GM19397 (cell line): ENCODE results near the gene C1D.

Experiments
- ATAC-seq: cut with Tn5 transposase; IDR thresholded peaks from one replicate; pipeline ENCODE4 v1.9.1; 2021; ENCODE audit warnings: mild to moderate bottlenecking, moderate library complexity; ENCODE audit not compliant: unreplicated experiment

C1D gene

DNA sequence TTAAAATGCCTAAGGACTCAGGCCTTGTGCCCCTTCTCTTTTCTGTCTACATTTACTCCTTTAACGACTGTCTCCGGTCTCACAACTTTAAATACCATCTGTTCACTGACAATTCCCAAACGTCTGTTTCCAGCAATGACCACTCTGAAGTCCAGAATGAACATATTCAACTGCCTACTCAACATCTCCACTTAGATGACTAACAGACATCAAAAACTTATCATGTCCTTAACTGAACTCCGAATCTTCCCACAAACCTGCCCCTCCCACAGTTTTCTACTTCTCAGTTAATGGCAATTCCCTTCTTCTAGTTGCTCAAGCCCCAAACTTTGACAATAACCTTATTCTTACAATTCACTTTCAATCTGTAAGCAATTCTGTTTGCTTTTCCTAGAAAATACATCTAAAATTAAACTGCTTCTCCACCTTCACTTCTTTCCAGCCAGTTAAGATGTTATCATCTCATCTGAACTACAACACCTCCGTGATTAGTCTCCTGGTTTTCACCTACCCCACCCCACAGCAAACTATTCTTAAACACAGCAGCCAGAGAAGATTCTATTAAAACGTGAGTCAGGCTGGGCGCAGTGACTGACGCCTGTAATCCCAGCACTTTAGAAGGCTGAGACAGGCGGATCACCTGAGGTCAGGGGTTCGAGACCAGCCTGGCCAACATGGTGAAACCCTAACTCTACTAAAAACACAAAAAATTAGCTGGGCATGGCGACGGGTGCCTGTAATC, 2.8 kb downstream of the C1D start:
- no peak for ATAC-seq

DNA sequence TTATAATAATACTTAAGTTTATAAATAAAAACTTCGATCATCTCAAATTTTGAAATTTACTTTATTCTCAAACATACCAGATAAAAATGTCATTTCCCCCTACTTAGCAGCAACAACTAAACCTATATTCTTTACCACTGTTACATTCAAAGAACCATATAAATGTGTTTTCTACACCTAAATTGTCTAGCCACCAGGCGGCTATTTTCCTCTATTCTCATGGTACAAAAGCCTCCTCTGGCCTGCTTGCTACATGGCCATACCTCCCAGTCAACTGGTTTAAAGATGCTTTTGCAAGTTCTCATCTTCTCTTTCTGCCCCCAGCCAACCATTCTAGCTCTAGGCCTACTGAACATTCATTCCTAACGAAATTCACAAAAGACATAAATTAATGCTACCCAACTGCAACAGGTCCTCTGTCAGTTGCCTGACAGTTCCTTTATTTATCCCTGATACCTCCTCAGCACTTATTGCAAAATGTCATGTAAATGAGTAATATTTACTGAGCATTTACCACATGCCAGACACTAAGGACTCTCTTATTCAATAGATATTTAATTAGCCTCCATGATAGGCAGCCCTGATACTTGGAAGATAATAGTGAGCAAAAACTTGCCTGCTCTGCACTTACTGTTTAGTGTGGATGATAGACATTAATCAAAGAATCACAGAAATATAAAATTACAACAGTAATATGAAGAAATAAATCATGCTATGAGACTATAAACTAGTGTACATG, 5.0 kb downstream of the C1D start:
- no peak for ATAC-seq

DNA sequence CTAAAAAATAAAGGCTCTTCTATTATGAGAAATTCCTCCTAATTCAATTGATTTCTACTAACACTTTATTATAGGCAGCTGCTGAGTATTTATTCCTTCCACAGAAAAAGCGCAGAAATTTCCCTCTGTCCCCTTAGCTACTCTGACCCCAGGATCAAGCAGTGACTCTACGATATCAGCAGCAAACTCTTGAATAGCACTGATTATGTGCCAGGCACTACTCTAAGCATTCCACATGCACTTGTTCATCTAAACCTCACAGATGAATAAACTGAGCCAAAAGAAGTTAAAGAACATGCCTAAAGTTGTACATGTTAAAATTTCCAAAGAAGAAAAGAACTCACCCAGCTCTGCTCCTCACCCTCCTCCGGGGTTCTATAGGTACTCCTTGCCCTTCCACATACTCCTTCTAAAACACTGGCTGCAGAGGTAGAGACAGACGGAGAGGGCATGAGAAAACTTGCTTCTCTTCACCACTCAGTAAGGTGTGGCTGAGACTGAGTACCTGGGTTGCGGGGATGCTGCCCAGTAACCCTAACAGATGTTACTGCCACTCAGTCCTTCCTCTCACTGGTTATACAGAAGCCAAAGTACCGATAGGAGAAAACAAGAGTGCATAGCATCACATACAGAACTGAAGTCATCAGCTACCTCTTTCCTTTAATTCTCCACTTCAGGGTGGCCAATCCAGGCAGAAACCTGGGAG, 9.9 kb downstream of the C1D start:
- ATAC-seq = no peak

DNA sequence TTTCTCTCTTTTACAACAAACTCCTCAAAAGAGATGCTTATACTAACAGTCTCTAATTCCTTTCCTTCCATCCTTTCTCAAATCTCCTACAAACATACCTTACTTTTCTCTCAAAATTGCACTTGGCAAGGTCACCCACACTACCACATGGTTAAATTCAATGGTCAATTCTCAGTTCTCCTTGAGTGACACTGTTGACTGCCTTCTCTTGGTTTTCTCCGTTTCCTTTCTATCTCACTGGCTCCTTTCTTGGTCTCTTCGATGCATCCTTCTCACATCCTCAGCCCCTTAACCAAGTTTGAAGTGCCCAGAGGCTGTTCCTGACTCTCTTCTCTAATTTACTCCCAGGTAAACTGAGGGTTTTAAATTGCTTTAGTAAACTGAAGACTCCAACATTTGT, 12.5 kb downstream of the C1D start:
- ATAC-seq = no peak

DNA sequence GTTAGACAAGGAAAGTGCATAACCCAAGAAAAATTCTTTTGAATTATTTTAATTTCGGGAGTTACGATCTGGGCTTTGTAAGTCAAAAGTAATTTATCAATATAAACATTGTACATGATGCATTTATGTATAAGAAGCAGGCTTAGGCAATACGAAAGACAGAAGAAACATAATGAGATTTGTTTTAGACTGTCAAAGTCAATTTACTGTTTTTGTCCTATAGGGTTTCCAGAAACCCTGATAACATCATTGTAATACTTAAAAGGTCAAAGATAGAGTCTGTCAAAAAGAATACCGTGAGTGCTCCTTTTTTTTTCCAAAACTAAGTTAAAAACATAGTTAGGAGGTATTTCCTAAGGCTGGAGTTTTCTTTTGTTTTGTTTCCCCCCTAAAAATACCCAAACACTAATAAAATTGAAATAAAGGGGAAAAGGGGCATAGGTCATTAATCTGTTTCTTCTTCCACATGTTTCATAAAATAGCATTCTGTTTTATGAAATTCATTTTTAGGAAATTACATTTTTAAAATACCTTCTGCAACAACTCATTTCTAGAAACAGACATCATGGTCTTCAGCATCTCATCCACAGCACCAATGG, 16.1 kb downstream of the C1D start:
- no peak for ATAC-seq

DNA sequence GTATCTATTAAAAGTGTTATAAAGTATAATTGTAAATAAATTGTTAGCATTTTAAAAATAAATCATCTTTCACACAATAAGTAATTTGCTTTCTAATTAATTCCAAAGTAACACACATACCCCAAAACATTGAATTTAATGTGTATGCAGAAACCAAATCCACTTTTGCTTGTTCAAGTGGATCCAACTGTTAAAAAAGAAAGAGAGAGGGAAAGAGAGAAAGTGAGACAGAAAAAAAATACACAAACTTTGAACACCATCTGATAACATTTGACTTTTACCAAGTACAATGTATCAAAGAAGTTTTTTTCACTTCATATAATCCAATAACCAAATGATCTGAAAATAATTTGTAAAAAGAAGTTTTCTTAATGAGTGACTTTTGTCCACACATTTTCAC, 16.6 kb downstream of the C1D start:
- ATAC-seq = no peak

DNA sequence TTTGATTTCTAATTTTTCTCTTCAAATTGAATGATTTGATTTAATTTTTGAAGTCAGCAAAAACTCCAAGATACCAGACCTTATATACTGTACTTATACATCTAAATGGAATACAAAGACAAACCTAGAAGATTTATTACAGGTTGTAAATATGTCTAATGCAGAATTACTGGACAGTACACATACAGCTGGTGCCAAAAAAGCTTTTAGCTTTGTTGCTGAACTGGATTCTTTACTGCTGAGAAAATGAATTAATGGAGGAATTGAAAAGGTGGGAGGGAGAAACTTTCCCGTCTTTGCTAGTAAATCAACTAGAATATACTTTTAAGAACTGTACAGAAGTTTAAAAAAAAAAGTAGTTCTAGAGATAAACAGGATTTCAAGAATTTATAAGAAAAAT, 17.5 kb downstream of the C1D start:
- ATAC-seq = no peak

DNA sequence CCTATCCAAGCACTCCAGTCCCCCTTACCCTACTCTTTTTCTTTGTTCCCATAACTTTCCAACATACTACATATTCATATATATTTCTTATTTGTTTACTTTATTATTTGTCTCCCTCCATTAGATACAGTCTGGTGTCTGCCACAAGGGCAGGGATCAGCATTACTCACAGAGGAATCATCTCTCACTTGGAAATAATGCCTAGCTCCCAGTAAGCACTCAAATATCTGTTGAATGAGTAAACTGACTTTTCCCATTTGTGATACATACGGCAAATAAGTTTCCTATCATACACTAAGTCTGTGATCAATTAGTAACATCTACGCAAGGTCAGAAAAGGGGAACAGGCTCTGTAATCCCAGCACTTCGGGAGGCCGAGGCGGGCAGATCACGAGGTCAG, 18.7 kb downstream of the C1D start:
- ATAC-seq = no peak

DNA sequence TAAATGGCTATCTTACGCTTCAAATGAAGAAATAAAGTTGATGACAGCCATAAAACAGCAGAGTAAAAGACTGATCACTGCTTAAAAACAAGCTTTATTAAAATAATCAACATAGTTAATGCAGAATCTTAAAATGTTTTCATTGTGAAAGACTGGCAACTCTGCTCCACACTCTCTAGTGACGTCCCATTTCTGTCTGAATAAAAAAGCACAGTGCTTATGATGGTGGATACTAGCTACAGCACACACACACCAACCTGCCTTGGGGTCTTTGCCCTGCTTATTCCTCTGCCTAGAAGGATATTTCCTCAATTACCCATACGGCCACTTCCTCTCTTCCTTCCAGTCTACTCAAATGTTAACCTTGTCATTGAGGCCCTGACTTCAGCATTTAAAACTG, 19.1 kb downstream of the C1D start:
- ATAC-seq = no peak

DNA sequence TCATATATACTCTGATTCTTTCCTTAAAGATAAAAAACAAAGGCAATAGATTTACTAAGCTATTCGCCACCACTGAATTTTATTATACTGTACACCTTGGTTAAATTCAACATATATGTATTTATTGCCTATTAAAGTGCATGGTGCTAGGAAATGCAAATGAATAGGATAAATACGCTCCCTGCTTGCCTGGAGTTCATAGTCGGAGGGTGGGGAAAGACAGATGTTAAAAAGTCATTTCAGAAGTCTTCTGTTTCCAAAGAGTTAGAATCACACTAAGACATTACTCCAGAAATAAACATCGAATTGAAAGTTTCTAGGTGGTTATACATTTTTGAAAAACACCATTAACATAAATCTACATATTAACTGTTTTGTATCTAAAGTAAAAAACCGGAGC, 19.8 kb downstream of the C1D start:
- no peak for ATAC-seq

DNA sequence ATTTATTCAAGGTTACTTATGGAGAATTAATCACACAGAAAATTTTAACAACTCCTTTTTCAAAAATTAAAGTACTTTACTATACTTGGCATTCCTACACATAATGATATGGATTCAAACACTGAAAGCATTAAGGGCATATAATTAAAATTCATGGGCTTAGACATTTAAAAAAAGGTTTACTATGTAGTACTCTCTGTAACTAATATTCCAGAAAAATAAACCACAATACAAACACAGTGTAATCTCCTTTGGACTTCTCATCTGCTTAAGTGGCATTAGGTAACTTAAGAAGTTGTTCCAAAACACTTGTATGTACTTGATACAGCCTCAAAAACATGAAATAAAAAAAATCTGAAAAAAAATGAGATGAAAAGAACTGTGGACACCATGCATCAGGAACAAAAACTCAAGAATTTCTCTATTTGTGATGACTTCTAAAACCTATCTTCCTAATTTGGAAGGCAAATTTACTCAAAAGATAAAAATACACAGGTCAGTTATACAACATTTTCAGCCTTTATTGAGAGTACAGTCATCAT, 21.0 kb downstream of the C1D start:
- no peak for ATAC-seq

DNA sequence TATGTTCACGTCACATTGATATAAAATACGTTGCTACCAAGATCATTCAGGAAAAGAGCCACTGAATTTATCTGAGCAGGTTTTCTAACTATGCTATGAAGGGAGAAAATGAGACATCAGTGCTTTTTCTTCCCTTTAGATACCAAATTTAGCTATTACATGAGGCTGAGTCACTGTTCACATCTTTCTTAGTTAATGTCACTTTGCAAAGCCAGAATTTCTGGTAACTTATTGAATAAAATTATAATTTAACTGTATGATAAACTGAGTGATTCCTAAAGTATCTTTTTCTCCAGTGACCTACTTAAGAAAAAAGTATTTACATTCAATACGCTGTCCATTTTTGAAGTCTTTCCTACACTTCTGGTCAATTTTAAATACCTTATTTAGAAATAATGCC, 22.7 kb downstream of the C1D start:
- ATAC-seq = no peak

DNA sequence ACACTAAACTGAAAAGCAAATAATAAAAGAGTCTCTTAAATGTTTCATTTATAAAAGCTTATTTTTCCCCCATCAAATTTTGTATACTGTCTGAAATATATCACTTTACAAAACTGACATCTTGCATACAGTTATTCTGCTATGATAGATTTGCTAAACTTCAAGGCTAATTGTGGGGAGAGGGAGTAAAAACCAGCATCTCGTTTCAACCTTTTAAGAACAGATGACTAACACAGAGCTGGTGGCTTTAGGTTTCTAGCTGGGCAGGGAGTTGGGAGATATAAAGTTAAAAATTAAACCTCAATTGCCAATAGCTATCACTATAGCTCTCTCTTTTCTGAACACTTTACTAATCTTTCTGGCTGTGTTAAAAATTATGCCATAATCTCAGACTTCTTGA, 23.5 kb downstream of the C1D start:
- ATAC-seq = no peak

DNA sequence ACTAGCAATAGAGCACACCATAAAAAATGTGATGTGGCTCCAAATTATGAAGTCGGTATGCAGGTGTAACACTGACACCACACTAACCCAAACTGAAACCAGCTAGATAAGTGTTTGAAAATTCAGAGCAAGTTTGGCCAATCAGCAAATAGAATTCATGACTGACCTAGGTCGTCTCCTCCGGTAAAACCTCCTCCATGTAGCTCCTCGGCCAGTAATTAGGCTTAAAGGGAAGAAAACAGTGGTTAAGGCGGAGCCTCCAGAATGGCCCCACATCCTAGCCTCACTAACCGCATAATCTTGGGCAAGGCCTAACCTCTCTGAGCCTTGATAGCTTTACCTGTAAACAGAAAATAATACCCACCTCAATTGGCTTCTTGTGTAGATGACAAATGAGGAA, 30.1 kb downstream of the C1D start:
- ATAC-seq = no peak

DNA sequence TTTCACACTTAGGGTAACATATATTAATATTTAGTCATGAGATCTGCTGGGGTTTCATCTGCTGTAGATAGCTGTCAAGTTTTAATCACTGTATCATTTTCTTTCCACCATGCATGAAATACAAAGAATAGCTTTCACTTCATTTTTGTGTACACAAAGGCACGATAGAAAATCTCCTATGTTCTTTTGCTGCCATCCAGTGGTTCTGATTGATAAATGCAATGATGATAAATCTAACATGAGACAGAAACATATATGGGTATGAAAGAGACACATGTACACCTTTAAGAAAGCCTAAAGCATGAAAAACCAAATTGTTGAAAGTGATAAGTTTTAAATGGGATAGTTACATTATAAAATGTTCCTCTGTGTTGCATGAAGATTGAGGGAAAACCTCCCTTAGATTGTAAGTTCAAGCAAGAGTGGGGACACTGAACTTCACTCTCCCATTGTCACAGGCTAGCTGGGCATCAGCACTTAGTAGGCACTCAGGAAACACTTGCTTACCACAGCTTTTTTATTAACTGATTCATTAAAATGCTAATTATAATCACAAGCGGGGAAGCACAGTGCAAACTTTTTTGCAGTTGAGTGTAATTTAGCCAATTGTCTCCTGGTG, 31.2 kb downstream of the C1D start:
- ATAC-seq = no peak

DNA sequence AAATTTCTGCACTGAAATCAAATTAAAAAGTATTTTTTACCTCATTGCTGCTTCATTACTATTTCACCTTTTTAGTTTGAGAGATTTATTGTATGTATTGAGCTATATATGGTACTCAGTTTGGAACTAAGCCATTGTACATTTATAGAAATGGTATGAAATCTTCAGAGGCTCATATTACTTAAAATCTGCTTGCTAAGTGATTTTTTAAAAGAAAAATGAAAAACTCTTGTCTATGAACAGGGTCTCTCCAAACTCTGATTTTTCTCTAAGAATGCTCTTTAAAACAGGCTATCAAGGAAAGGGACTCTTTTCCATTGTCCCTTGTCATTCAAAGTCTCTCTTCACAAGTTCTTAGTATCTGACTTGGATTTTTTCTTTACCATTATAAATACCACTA, 31.8 kb downstream of the C1D start:
- ATAC-seq = no peak

DNA sequence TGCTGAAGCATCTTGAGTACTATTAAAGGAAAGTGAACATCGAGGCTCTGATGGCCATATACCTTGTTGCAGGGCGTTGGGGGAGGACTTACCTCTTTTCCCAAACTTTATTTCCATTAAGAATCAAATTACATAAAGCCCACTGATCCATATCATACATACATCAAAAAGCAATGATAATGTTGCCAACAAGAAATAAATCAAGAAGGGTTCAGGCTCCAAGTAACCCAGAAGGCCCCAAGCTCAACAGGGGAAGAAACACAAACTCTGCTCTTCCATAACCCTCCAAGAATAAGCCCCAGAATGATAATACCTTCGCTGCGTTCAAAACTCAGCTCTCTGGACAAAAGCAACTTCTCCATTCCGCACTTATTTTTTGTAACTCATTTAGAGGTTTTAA, 32.3 kb downstream of the C1D start:
- no peak for ATAC-seq

DNA sequence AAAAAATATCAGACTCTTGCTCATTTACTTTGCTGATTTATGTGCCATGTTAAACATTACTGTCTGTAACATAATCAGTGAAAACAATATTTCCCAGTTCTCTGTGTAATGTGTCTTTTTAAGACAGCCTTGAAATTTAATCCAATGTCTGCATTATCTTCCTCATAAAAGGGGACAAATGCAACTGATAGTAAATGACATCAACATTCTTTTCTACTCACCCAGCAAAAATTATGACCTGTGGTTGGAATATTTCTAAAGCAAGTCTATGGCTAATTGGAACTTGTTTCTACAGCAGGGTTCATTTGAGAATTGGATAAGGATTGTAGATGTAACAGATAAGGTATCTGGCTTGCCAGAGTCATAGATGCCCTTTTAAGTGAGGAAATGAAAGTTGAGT, 34.8 kb downstream of the C1D start:
- ATAC-seq = no peak

DNA sequence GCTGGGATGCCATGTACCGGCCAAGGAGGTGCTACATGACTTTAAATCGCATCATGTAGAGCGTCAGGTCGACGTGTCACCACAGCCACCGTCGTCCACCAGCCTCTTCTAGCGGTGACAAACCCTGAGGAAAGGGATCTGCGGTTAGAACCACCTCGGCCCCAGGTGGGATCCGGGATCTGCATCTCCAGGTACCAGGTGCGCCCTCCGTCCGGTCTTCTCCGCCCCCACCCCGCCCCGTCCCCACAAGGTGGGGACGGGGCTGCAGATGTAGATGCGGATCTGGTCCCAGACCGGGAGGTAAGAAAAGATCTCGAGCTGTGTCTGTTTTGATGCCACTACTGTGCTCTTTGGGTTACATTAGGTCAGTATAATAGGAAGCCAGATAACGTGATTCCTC, 38.4 kb downstream of the C1D start:
- ATAC-seq = no peak

DNA sequence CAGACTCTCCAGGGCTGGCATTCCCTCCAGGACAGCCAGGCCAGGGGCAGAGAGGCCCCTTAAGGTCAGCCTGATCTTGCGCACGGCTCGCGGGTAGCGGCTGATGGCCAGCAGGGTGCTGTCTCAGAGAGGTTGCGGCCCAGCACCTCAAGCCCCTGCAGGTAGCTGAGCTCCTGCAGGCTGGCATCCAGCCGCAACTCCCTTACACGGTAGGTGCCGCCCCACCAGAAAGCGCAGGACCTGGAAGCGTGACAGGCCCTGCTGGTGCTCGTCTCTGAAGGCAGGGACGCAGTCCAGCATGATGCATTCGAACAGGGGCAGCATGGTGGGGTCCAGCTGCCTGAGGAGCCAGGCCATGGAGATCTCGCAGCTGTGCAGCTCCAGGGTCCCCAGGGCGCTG, 38.9 kb downstream of the C1D start:
- ATAC-seq = no peak

DNA sequence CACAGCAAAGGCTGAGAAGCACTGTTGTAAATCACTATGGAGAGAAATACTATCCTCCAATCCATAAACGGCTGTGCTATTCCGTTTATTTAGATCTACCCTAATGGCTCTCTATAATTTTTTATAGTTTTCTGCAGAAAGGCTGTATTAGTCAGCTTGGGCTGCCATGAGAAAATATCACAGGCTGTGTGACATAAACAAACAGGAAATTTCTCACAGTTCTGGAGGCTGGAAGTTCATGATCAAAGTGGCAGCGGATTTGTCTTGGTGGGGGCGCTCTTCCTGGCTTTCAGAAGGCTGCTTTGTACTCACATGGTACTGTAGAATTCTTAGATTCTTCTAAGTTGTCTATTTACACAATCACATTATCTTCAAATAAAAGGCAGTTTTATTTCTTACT, 44.1 kb downstream of the C1D start:
- ATAC-seq = no peak
